GM12891 (cell line): ENCODE data around the gene DNAH11.
"Not testable (repeated sequence)": the region's sequence is repeated elsewhere in the genome, so short reads cannot be mapped to it uniquely, and the experiment has no call there.

Source experiments
- POLR2A ChIP-seq: IDR thresholded peaks from 2 replicates; pipeline ENCODE4 v1.6.1; 2011; ENCODE audit warnings: low read depth, low read length, control low read depth
- TAF1 ChIP-seq: IDR thresholded peaks from 2 replicates; pipeline ENCODE4 v1.6.1; 2011; ENCODE audit warnings: low read depth, low read length, control low read depth

DNA sequence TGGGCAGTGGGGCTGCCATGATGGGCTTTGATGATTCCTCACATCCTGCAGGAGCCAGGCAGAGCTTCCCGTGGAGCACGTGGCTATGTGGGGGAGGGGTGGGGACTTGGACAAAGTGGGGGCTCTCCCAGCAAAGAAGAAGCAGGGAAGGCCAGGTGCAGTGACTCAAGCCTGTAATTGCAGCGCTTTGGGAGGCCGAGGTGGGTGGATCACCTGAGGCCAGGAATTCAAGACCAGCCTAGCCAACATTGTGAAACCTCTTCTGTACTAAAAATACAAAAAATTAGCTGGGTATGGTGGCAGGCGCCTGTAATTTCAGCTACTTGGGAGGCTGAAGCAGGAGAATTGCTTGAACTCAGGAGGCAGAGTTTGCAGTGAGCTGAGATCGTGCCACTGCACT is 190.1 kb downstream of the DNAH11 start:
- not testable (repeated sequence) for TF ChIP-seq TAF1, POLR2A
